ENCODE data around the gene IL17C.

DNA sequence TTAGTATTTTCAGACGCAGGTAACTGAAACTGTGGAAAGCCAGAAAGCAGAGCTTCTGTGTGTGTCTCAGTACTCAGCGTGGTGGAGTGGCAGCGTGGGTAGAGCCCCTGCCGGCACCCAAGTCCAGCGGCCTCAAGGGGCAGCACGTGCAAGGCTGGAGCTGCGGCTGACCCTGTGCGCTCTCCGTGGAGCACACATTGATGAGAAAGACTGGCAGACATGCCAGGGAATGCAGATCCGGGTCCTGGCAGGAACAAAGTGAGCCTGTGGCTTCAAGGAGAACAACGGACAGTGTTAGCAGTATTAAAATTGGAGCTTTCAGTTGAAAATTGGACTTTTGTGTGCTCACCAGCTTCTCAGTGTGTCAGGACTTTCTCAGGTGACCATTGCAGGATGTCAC lies 44.9 kb upstream of the IL17C start:
- TF ChIP-seq, protein P1, sequence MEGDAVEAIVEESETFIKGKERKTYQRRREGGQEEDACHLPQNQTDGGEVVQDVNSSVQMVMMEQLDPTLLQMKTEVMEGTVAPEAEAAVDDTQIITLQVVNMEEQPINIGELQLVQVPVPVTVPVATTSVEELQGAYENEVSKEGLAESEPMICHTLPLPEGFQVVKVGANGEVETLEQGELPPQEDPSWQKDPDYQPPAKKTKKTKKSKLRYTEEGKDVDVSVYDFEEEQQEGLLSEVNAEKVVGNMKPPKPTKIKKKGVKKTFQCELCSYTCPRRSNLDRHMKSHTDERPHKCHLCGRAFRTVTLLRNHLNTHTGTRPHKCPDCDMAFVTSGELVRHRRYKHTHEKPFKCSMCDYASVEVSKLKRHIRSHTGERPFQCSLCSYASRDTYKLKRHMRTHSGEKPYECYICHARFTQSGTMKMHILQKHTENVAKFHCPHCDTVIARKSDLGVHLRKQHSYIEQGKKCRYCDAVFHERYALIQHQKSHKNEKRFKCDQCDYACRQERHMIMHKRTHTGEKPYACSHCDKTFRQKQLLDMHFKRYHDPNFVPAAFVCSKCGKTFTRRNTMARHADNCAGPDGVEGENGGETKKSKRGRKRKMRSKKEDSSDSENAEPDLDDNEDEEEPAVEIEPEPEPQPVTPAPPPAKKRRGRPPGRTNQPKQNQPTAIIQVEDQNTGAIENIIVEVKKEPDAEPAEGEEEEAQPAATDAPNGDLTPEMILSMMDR (IDR thresholded peaks at IDR 0.05; ENCODE audit: extremely low read depth in 1 of 2, insufficient read depth in 1 of 2, low read depth in 1 of 2, low read length in 2 of 2), result no peak
- TF ChIP-seq FOS (IDR thresholded peaks at IDR 0.05; ENCODE audit: borderline replicate concordance, insufficient read depth, low read length) (no peak), POLR2A (IDR thresholded peaks at IDR 0.05; ENCODE audit: low read depth, low read length) (no peak), POLR2AphosphoS5 (IDR thresholded peaks at IDR 0.05; ENCODE audit: insufficient read depth, low read depth, low read length) (no peak), MYC (IDR thresholded peaks at IDR 0.05; ENCODE audit: low read depth, low read length) (no peak)

Data from endothelial cell of umbilical vein (primary cell).